ENCODE measurements around the gene SLC35F2.
A peak's percentile ranks its signal among the peaks of the same experiment; 100 is the strongest.
"Not testable (repeated sequence)": the region's sequence is repeated elsewhere in the genome, so short reads cannot be mapped to it uniquely, and the experiment has no call there.

SLC35F2 gene

GRCh38 chr11:107860688-107861087, 2.1 kb upstream of the SLC35F2 start:
- no peaks in the 10 kb centered on the region for H3K27me3 ChIP-seq (replicated peaks; ENCODE audit: insufficient read depth, low read length)
- H3K4me3 ChIP-seq (ENCODE audit: low read length), result no peak overlapping the region
- no peak overlapping the region for H3K27ac ChIP-seq (ENCODE audit: low read length)
- TF ChIP-seq EZH2phosphoT487 (IDR thresholded peaks at IDR 0.05; ENCODE audit: low read length), result no peak
- no peak for TF ChIP-seq CTCF (IDR thresholded peaks at IDR 0.05; ENCODE audit: low read length)
- no peaks in the 10 kb centered on the region for H4K20me1 ChIP-seq (ENCODE audit: insufficient read depth, low read length)
- no peak overlapping the region for H3K9ac ChIP-seq (ENCODE audit: low read length)
- H3F3A ChIP-seq (ENCODE audit: insufficient read depth, low read length), result peaks cover 18% of the 10 kb centered on the region
- H3K79me2 ChIP-seq (ENCODE audit: low read length), result peaks cover 27% of the 10 kb centered on the region
- H3K4me2 ChIP-seq (ENCODE audit: low read depth, low read length), result peak overlapping the region; percentile 75; the same call in 1 of the 2 replicates
- no peaks in the 10 kb centered on the region for H3K9me3 ChIP-seq (replicated peaks; ENCODE audit: insufficient read depth, low read length)
- no peaks in the 10 kb centered on the region for H3K36me3 ChIP-seq (replicated peaks; ENCODE audit: insufficient read depth, low read length)
- H3K4me1 ChIP-seq (ENCODE audit: low read length), result peaks cover 9% of the 10 kb centered on the region; the same call in 1 of the 2 replicates
- H2AFZ ChIP-seq (ENCODE audit: low read length), result no peak overlapping the region
- no peaks in the 10 kb centered on the region for H3K9me2 ChIP-seq (replicated peaks; ENCODE audit: insufficient read depth, low read length)
- no peak for DNase-seq

GRCh38 chr11:107860240-107860620, 1.6 kb upstream of the SLC35F2 start:
- Histone ChIP-seq H3K4me3 (ENCODE audit: low read length) (peak overlapping the region; percentile 95), H3K79me2 (ENCODE audit: low read length) (peaks cover 32% of the 10 kb centered on the region), H3K4me2 (ENCODE audit: low read depth, low read length) (peak overlapping the region; percentile 75), H2AFZ (ENCODE audit: low read length) (peak overlapping the region; percentile 86), H3K9ac (ENCODE audit: low read length) (peak overlapping the region; percentile 73; the same call in 1 of the 2 replicates), H3K27ac (ENCODE audit: low read length) (peak overlapping the region; percentile 81; the same call in 1 of the 2 replicates), H3F3A (ENCODE audit: insufficient read depth, low read length) (peaks cover 18% of the 10 kb centered on the region)
- H3K9me3 ChIP-seq (replicated peaks; ENCODE audit: insufficient read depth, low read length); H3K9me2 ChIP-seq (replicated peaks; ENCODE audit: insufficient read depth, low read length); DNase-seq; H4K20me1 ChIP-seq (ENCODE audit: insufficient read depth, low read length); H3K36me3 ChIP-seq (replicated peaks; ENCODE audit: insufficient read depth, low read length); H3K4me1 ChIP-seq (ENCODE audit: low read length); H3K27me3 ChIP-seq (replicated peaks; ENCODE audit: insufficient read depth, low read length): not testable (repeated sequence)

- Histone ChIP-seq H3K4me1 (ENCODE audit: low read length) (peaks cover 9% of the 10 kb centered on the region; the same call in 1 of the 2 replicates), H3K9me3 (replicated peaks; ENCODE audit: insufficient read depth, low read length) (no peaks in the 10 kb centered on the region), H3K4me3 (ENCODE audit: low read length) (peak overlapping the region; percentile 95), H3F3A (ENCODE audit: insufficient read depth, low read length) (peaks cover 18% of the 10 kb centered on the region), H2AFZ (ENCODE audit: low read length) (peak overlapping the region; percentile 86), H3K9ac (ENCODE audit: low read length) (peak overlapping the region; percentile 73), H3K9me2 (replicated peaks; ENCODE audit: insufficient read depth, low read length) (no peaks in the 10 kb centered on the region), H3K27ac (ENCODE audit: low read length) (peak overlapping the region; percentile 81), H3K4me2 (ENCODE audit: low read depth, low read length) (peak overlapping the region; percentile 75), H3K79me2 (ENCODE audit: low read length) (peaks cover 38% of the 10 kb centered on the region), H3K27me3 (replicated peaks; ENCODE audit: insufficient read depth, low read length) (no peaks in the 10 kb centered on the region), H4K20me1 (ENCODE audit: insufficient read depth, low read length) (no peaks in the 10 kb centered on the region), H3K36me3 (replicated peaks; ENCODE audit: insufficient read depth, low read length) (no peaks in the 10 kb centered on the region)
- peak; percentile 80 for DNase-seq
- TF ChIP-seq CTCF (IDR thresholded peaks at IDR 0.05; ENCODE audit: low read length) (no peak), EZH2 (optimal IDR thresholded peaks at IDR 0.05; ENCODE audit: low read depth, low read length) (no peak), EZH2phosphoT487 (IDR thresholded peaks at IDR 0.05; ENCODE audit: low read length) (no peak)
Observed at GRCh38 chr11:107859459-107860239, 1.1 kb upstream of the SLC35F2 start.

All from MM.1S (cell line).